Measurements from ENCODE around the gene MORN1. TPM values are rescaled to one million over a fixed set of nuclear protein-coding genes. Genes with fewer than 3 reads are reported as not detected.

Gene MORN1
- polyA plus RNA-seq, 1 of the 3 experiments (the other 2 are of a cell fraction) = 16.3 TPM

DNA sequence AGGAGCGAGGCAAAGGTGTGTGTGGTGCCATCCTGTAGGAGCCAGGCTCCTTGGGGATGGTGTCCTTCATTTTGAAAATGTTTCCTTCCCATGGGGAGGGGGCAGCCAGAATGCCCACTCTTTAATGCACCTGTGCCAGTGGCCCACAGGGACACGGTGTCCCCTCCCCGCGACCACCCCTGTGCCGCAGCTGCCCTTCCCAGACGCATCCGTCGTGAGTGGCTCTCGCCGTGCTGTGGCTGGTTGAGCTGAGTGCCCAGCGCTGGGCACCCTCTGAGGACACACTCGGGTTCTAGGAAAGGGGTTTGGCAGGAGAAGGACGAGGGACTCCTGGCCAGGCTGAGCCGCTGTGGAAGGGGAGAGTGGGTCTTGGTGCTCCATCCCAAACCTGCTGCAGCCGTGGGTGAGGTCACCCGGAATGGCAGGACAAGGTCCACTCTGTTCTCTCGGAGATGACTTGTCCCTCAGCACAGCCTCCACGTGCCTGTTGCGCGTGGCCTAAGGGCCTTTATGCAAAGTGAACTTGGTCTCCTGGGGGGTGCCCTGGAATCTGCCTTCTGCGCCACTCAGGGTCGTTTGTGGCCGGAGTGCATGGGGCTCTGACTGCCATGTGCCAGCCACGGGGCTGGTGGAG lies 88.9 kb downstream of the MORN1 start:
- peaks cover 52% of the 10 kb centered on the region for H3K79me2 ChIP-seq (ENCODE audit: insufficient read depth)
- no peaks in the 10 kb centered on the region for H3K9me2 ChIP-seq
- WGBS (ENCODE audit: low lambda C conversion rate) = 91% methylated on average over 15 of the region's 24 CpGs
- POLR2A ChIA-PET = no interaction called here
- no peak overlapping the region; a peak in 1 of 4 replicates for H3K27ac ChIP-seq (ENCODE audit: low read depth in 2 of 2, low read length in 1 of 2)
- no peaks in the 10 kb centered on the region for H3K27me3 ChIP-seq (ENCODE audit: insufficient read depth)
- no peak overlapping the region for H3K9ac ChIP-seq
- H3K9me3 ChIP-seq = no peaks in the 10 kb centered on the region
- no peak for TF ChIP-seq MEF2A (IDR thresholded peaks at IDR 0.05; ENCODE audit: borderline replicate concordance, low read depth)
- no peak for TF ChIP-seq MXI1 (IDR thresholded peaks at IDR 0.05; ENCODE audit: low read depth, low read length)
- TF ChIP-seq RFX5 (IDR thresholded peaks at IDR 0.05; ENCODE audit: low read length) = no peak
- TF ChIP-seq CHD2 (IDR thresholded peaks at IDR 0.05; ENCODE audit: low read length, partially characterized antibody) = no peak
- no peak for TF ChIP-seq USF1 (IDR thresholded peaks at IDR 0.05; ENCODE audit: borderline replicate concordance, low read depth)
- no peak for TF ChIP-seq TCF12 (IDR thresholded peaks at IDR 0.05)
- TF ChIP-seq NRF1 (IDR thresholded peaks at IDR 0.05; ENCODE audit: low read depth, low read length) = no peak
- no peak for TF ChIP-seq TEAD4 (IDR thresholded peaks at IDR 0.05; ENCODE audit: borderline replicate concordance, insufficient read depth)
- TF ChIP-seq RAD21 (IDR thresholded peaks at IDR 0.05; ENCODE audit: low read length) = no peak
- peaks cover under 1 to 41% of the 10 kb centered on the region in 2 experiments for H3K36me3 ChIP-seq (replicated peaks in 1 of 2; ENCODE audit: control insufficient read depth in 1 of 2, insufficient read depth in 2 of 2, low read length in 1 of 2)
- DNase-seq = no peak
- no peak overlapping the region for H3K4me2 ChIP-seq
- CTCF ChIA-PET = interaction anchor here (0.8 to 1.6 kb wide), 5 partner anchors 11 to 108 kb away, joined by 3 to 5 read pairs (median 3); partner anchors contain the start of gene FAAP20
- H3K4me3 ChIP-seq (ENCODE audit: low read depth in 2 of 2, low read length in 1 of 2) = no peak overlapping the region
- H2AFZ ChIP-seq (ENCODE audit: low read depth) = no peak overlapping the region
- peaks cover 57% of the 10 kb centered on the region for H4K20me1 ChIP-seq (ENCODE audit: insufficient read depth)
- no peaks in the 10 kb centered on the region for H3F3A ChIP-seq (replicated peaks; ENCODE audit: insufficient read depth)
- H3K4me1 ChIP-seq (ENCODE audit: control insufficient read depth in 1 of 2, insufficient read depth in 2 of 2, low read depth in 1 of 2, low read length in 1 of 2) = peaks cover 0 to 46% of the 10 kb centered on the region in 2 experiments; a peak in 1 of 4 replicates

DNA sequence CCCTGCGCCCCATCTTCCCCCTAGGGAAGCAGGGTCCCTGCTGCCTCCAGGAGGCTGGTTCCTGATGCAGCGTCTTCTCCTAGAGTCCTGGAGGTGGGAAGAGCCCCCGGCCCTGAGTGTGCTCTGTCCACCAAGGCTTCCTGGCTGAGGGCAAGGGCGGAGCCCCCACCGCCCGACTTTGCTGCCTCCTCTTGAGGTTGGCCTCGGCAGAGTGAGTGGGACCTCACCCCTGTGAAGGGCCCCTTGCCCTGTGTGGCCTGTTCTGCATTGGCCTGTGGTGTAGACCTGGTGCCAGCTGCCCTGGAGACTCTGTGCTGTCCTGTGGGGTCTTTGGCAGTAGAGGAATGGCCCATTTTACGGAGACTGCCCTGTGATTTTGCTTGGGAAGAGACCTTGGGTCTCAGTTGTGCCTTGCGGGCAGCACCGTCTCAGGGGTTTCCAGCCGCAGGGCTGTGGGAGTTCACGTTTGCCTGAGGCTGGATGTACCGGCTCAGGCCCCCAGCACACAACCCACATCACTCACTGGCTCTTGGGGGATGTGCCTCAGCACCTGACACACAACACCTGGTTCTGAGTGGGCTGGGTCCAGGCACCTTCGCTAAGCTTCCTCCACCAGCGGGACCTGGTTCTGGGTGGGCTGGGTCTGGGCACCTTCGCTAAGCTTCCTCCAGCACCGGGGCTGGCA lies 89.6 kb downstream of the MORN1 start:
- H3K79me2 ChIP-seq (ENCODE audit: insufficient read depth) = peaks cover 58% of the 10 kb centered on the region
- no peaks in the 10 kb centered on the region for H3K9me3 ChIP-seq
- peaks cover 63% of the 10 kb centered on the region for H4K20me1 ChIP-seq (ENCODE audit: insufficient read depth)
- CTCF ChIA-PET = interaction anchor here (0.8 to 2.8 kb wide), 6 partner anchors 11 to 107 kb away, joined by 3 to 10 read pairs (median 4); partner anchors contain the start of gene FAAP20
- no peaks in the 10 kb centered on the region for H3K9me2 ChIP-seq
- H3K9ac ChIP-seq = no peak overlapping the region
- H3K4me1 ChIP-seq (ENCODE audit: control insufficient read depth in 1 of 2, insufficient read depth in 2 of 2, low read depth in 1 of 2, low read length in 1 of 2) = peaks cover 0 to 46% of the 10 kb centered on the region in 2 experiments; a peak in 1 of 4 replicates
- H3K36me3 ChIP-seq (replicated peaks in 1 of 2; ENCODE audit: control insufficient read depth in 1 of 2, insufficient read depth in 2 of 2, low read length in 1 of 2) = peaks cover 0 to 35% of the 10 kb centered on the region in 2 experiments
- DNase-seq = no peak
- POLR2A ChIA-PET = no interaction called here
- no peak overlapping the region for H3K4me2 ChIP-seq
- no peak overlapping the region for H2AFZ ChIP-seq (ENCODE audit: low read depth)
- no peak overlapping the region for H3K4me3 ChIP-seq (ENCODE audit: low read depth in 2 of 2, low read length in 1 of 2)
- no CpG with 5 or more reads among the region's 17 CpGs for WGBS (ENCODE audit: low lambda C conversion rate)
- H3F3A ChIP-seq (replicated peaks; ENCODE audit: insufficient read depth) = no peaks in the 10 kb centered on the region
- H3K27ac ChIP-seq (ENCODE audit: low read depth in 2 of 2, low read length in 1 of 2) = peak overlapping the region in 1 of 2 experiments; percentile 9; a peak in 1 of 4 replicates
- H3K27me3 ChIP-seq (ENCODE audit: insufficient read depth) = no peaks in the 10 kb centered on the region
- no peak for TF ChIP-seq POLR2AphosphoS5 (IDR thresholded peaks at IDR 0.05; ENCODE audit: low read depth, low read length)
- TF ChIP-seq MXI1 (IDR thresholded peaks at IDR 0.05; ENCODE audit: low read depth, low read length) = no peak
- no peak for TF ChIP-seq TEAD4 (IDR thresholded peaks at IDR 0.05; ENCODE audit: borderline replicate concordance, insufficient read depth)
- TF ChIP-seq REST (IDR thresholded peaks at IDR 0.05; ENCODE audit: low read depth, low read length) = no peak
- TF ChIP-seq USF2 (IDR thresholded peaks at IDR 0.05; ENCODE audit: borderline replicate concordance, low read depth, low read length) = no peak
- TF ChIP-seq TCF12 (IDR thresholded peaks at IDR 0.05) = no peak
- TF ChIP-seq ZBTB33 (IDR thresholded peaks at IDR 0.05; ENCODE audit: borderline replicate concordance, low read depth) = no peak
- TF ChIP-seq FOXM1 (IDR thresholded peaks at IDR 0.05; ENCODE audit: low read depth) = no peak
- TF ChIP-seq RXRA (IDR thresholded peaks at IDR 0.05; ENCODE audit: borderline replicate concordance, low read depth) = no peak
- TF ChIP-seq, protein P1, sequence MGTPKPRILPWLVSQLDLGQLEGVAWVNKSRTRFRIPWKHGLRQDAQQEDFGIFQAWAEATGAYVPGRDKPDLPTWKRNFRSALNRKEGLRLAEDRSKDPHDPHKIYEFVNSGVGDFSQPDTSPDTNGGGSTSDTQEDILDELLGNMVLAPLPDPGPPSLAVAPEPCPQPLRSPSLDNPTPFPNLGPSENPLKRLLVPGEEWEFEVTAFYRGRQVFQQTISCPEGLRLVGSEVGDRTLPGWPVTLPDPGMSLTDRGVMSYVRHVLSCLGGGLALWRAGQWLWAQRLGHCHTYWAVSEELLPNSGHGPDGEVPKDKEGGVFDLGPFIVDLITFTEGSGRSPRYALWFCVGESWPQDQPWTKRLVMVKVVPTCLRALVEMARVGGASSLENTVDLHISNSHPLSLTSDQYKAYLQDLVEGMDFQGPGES (IDR thresholded peaks at IDR 0.05; ENCODE audit: low read depth, low read length) = no peak
- TF ChIP-seq RFX5 (IDR thresholded peaks at IDR 0.05; ENCODE audit: low read length) = no peak

Measured in SK-N-SH (cell line).